Stimulated activated CD8-positive, alpha-beta memory T cell treated with anti-CD3 and anti-CD28 coated beads, Interleukin-12 subunit alpha, Interleukin-12 subunit beta, amount 100 ng/mL, for 4 hours (primary cell): ENCODE results near the gene LOXL1.
"Not testable (repeated sequence)": the region's sequence is repeated elsewhere in the genome, so short reads cannot be mapped to it uniquely, and the experiment has no call there.

Source experiments
- DNase-seq: peaks from one replicate; pipeline ENCODE4 v3.0.0-alpha.2; 2020; ENCODE audit warnings: low read depth

LOXL1 gene

GRCh38 chr15:73954188-73955145 lies 28.2 kb downstream of the LOXL1 start:
- DNase-seq = no peak

- DNase-seq = no peak
Measured at GRCh38 chr15:73955326-73955725, 29.1 kb downstream of the LOXL1 start.

DNA sequence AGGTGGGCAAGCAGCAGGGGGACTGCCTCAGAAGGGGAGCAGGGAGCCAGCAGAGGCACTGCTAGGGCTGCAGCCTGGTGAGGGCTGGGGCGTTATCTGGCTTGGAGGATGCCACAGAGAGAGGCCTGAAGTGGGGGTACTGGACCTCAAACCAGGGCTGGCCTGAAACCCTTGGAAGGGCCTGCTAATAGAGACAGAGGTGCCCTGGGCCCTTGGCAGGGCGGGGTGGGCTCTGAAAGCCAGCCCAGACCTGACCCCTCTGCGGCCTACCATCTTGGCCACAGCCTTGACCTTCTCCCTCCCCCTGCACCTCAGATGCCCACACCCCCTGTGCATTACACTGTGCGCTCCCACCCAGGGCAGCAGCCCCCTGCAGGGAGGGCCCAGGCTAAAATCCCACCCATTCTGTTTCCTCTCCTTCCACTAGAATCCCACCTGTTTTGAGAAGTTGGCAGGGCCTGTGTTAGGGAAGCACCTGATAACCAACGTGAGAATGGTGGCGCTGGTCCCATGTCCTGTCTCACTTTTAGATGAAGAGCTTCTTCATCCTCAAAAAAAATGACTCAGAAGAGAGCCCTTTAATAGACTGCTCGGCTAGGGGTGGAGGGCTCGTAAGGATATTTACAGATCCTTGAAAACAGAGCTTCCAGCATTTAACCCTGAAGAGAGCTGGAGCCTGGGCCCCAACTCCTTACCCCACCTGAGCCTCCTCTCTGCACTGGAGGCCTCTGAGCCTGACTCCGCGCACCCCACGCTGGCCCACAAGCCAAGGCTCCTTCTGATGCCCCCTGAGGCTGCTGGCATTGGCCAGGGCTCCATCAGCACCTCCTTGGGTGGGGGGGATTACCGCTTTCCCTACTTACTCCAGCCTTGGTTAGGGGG lies 29.8 kb downstream of the LOXL1 start:
- DNase-seq = no peak

GRCh38 chr15:73956743-73957135 lies 30.5 kb downstream of the LOXL1 start:
- no peak for DNase-seq

DNA sequence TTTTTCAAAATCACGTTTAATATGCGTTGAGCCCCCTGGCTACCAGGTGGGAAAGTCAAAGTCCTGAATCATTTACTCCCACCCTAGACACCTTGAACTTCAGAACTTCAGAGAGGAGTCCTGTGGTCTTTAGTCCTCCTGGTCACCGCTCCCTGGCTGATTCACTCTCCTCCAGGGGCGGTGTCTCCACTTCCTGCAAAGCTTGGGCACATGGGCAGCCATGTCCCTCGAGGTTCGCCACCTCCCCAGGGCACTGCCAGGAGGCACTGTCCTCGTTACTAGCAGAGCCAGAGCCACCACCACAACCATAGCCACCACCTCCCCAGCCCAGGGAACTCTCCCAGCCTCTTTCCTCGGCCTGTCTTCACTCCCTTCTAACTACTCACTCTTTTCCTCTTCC lies 31.0 kb downstream of the LOXL1 start:
- DNase-seq = no peak

DNA sequence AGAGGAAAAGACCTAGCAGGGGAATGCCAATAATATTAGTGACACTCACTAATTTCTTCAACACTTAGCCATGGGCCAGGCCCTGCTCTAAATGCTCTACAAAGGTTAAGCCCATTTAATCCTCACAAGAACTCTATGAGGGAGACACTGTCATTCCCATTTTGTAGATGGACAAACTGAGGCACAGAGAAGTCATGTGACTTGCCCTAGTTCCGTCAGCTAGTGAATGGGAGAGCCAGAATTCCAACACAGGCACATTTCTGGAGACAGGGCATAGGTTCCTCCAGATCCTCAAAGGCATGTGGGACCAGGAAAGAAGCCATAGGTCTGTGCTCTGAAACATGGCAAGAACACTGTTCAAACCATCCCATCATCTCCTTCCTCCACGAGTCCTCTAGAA lies 31.5 kb downstream of the LOXL1 start:
- DNase-seq = no peak

DNA sequence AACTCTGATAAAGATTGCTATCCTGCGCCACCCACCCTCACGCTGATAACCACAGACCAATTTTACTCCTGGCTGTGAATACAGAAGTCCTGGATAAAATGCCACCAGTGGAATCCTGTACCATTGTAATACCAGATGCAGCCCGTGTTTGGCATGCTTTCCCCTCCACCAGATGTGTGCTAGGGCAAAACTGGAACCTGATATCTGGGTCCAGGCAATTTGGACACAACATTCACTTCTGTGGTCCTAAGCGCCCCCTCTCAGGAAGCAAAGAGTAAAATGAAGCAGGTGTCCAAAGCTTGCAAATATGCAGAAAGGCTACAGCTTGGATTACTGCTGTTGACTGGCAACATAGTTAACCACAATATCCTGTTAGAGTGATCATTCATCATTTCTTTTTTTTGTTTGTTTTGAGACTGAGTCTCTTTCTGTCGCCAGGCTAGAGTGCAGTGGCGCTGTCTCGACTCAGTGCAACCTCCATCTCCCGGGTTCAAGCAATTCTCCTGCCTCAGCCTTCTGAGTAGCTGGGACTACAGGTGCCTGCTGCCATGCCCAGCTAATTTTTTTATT lies 32.8 kb downstream of the LOXL1 start:
- DNase-seq = no peak

DNA sequence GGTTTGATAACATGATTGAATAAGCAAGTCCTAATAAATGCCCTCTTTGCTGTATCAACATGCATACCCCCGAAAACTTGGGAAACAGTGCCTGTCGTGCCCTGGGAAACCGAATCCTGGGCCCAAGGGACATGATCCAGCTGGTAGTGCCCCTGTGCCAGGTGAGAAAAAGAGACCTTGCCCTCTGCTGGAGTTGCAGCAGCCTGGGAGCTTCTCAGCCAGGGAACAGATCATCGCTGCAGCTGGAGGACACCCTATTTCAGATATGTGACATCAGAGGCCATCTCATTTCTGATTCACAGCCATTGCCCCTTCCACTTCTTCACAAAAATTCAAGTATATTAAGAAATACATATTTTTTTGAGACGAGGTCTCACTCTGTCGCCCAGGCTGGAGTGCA lies 33.5 kb downstream of the LOXL1 start:
- no peak for DNase-seq

DNA sequence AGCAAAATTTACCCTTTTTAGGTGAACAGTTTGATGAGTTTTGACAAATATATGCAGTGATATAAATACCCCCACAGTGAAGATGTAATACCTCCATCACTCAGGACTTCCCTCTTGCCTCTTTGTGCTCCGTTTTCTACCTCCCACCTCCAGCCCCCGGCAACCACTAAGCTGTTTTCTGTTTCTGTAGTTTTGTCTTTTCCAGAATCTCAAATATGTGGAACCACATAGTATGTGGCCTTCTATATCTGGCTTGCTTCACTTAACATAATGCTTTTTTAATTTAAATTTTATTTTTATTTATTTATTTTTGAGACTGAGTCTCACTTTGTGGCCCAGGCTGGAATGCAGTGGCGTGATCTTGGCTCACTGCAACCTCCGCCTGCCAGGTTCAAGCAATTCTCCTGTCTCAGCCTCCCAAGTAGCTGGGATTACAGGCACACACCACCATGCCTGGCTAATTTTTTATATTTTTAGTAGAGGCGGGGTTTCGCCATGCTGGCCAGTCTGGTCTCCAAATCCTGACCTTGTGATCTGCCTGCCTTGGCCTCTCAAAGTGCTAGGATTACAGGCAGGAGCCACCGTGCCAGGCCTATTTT lies 34.3 kb downstream of the LOXL1 start:
- DNase-seq = not testable (repeated sequence)

GRCh38 chr15:73962433-73962832 lies 36.2 kb downstream of the LOXL1 start:
- DNase-seq = no peak

- peak; percentile 63 for DNase-seq
Measured at GRCh38 chr15:73964736-73965093, 38.5 kb downstream of the LOXL1 start.

DNA sequence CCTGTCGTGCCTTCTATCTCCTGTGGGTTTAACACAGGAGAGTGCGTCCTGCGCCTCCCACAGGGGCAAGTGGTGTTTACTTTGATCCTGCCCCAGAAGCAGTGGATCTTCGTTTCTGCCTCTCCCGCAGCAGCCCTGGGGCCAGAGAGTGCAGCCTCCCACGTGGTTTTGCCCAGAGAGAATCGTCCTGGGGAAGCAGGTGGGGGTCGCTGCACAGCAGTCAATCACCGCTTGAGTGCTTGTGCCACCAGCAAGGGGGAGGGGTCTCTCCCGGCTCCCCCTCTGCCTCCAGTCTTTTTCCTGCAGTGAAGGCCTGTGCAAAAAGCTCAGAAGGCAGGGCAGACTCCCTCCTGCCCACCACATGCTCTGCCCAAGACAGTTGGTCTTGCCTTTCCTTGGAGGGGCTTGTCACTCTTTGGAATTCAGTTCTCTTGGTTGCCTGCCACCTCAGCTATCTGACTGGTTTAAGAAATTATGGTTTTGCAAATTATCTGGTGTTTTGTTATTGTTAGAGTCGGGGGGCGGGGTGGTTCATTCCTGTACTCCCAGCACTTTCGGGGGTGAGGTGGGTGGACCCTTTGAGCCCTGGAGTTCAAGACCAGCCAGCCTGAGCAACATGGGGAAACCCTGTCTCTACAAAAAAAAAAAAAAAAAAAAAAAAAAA lies 39.0 kb downstream of the LOXL1 start:
- DNase-seq = no peak

GRCh38 chr15:73965758-73966113 lies 39.5 kb downstream of the LOXL1 start:
- DNase-seq = no peak

- no peak for DNase-seq
Measured at GRCh38 chr15:73968461-73968860, 42.2 kb downstream of the LOXL1 start.

DNA sequence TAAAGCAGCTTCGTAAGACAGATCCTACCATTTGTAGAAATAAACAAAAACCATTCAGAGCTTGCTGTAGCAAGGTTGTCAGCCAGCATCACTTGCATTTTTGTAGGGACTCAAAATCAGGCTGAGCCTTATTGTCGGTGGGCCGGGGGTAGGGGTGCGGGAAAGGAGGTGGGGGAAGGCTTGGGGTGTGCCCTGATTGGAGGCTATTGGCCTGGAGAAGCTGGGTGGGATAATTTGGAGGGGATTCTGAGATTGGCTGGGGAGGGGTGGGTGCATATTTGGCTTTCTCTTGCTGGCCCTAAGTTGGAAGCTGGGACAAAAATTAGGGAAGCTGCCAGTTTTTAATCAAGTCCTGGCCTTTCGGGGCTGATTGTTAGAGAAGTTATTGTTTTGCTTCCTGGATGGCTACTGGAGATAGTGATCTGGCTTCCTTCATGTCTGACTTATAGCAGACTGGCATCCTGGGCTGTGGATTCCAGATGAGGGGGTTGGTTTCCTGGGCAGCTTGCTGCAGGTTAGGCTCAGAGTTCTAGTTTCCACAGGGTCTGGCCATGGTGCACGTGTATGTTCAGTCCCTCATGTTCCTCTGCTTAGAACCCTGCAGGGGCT lies 43.0 kb downstream of the LOXL1 start:
- DNase-seq = no peak

DNA sequence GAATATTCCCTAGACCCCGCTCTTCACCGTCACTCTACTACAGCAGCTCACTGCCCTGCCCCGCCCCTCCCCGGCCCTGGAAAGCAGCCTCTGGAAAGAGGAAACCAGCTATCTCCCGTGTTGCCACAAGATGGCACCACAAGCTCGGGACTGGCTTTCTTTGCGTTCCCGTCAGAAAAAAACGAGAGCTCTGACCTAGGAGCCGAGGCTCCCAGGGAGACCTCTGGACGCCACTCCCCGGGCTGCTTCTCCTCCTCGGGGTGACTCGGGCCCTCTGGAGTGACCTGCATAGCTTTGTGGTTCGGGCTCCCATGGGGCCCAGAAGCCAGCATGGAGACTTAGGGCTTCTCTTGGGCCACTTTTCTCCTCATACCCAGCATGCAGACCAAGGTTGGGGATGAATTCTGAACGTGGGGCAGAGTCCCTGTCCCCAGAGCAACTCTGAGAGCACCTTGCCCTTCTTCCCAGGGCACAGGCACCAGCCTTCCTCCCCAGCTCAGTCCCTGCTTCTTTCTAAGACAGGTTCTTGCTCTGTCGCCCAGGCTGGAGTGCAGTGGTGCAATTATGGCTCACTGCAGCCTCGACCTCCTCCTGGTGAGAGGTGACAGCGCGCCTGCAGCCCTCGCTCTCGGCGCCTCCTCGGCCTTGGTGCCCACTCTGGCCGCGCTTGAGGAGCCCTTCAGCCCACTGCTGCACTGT lies 46.9 kb downstream of the LOXL1 start:
- peak; percentile 49 for DNase-seq

- DNase-seq = not testable (repeated sequence)
Measured at GRCh38 chr15:73973683-73974200, 47.5 kb downstream of the LOXL1 start.

DNA sequence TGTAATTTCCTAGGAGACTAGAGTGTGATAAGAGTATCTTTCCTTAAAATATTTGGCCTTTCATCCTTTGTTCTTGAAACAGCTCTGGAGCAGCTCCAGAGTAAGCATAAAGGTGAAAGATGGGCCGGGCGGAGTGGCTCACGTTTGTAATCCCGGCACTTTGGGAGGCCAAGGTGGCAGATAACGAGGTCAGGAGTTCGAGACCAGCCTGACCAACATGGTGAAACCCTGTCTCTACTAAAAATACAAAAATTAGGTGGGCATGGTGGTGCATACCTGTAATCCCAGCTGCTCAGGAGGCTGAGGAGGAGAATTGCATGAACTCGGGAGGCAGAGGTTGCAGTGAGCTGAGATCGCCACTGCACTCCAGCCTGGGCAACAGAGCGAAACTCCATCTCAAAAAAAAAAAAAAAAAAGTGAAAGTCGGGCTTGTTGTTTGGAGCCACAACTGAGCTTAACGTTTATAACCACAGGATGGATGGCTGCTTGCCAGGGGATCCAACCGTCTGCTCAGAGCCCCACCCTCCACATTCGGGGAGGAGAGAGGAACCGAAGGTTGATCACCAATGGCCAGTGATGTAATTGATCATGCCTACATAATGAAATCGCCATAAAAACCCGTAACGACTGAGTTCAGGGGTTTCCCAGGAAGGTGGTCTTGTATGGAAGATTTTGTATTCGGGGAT lies 49.3 kb downstream of the LOXL1 start:
- DNase-seq = not testable (repeated sequence)

DNA sequence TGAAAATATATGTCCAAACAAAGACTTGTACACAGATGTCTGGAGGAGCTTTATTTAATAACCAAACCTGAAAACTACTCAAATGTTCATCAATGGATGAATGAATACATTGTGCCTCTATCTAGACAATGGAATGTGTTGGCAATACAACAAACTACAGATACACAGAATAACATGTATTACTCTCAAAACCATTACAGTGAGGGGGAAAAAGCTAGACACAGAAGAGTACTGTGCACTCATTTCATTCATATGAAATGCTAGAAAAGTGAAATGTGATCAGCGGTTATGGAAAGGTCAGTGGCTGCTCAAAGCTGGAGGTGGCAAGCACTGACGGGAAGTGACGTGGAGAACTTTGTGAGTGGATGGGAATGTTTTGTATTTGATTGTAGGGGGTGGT lies 52.6 kb downstream of the LOXL1 start:
- DNase-seq = no peak

DNA sequence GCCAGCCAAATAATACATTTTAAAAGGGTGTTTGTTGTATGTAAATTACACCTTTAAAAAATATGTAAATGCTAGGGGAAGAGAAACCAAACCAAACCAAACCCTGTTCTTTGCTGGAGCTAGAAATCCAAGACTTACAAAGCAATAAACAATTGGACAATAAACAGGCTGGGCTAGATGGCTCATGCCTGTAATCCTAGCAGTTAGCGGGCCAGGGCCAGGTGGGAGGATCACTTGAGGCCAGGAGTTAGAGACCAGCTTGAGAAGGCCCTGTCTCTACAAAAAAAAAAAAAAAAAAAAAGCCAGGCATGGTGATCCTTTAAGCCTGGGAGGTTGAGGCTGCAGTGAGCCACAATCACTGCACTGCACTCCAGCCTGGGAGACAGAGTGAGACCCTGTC lies 53.4 kb downstream of the LOXL1 start:
- no peak for DNase-seq
